ENCODE measurements around the gene LTB. TPM values are rescaled to one million over a fixed set of nuclear protein-coding genes. Genes with fewer than 3 reads are reported as not detected.
A peak's percentile ranks its signal among the peaks of the same experiment; 100 is the strongest.

The LTB gene
- total and polyA plus RNA-seq, 2 of the 13 experiments (the other 11 are each of a cell fraction or from before 2014, with no cell fraction given) = 0.09 to 0.22 TPM

DNA sequence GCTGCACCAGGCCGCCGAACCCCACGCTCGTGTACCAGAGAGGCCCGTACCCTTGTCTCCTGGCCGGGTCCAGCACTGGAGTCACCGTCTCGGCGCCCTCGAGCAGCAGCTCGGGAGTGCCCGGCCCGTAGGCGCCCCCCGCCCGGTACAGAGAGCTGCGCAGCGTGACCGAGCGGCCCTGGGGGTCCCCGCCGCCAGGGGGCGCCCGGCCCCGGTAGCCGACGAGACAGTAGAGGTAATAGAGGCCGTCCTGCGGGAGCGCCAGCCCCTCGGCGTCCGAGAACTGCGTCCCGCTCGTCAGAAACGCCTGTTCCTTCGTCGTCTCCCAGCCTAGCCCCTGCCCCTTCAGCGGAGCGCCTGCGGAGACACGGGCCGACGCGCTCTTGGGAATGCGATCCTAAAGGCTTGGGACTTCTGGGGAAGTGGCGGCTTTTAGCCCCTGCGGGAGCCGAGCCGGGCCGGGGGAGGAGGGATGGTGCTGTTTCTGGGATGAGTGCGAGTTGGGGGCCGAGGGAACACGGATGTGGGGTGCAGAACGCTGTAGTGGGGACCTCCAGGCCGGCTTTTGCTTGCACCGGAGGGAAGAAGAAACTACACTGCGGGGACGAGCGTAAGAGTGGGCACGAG is 1.3 kb downstream of the LTB start (continued):
- TF ChIP-seq U2AF1 (optimal IDR thresholded peaks at IDR 0.05; ENCODE audit: low read depth, low read length) = peak; percentile 60
- TF ChIP-seq, protein P1, sequence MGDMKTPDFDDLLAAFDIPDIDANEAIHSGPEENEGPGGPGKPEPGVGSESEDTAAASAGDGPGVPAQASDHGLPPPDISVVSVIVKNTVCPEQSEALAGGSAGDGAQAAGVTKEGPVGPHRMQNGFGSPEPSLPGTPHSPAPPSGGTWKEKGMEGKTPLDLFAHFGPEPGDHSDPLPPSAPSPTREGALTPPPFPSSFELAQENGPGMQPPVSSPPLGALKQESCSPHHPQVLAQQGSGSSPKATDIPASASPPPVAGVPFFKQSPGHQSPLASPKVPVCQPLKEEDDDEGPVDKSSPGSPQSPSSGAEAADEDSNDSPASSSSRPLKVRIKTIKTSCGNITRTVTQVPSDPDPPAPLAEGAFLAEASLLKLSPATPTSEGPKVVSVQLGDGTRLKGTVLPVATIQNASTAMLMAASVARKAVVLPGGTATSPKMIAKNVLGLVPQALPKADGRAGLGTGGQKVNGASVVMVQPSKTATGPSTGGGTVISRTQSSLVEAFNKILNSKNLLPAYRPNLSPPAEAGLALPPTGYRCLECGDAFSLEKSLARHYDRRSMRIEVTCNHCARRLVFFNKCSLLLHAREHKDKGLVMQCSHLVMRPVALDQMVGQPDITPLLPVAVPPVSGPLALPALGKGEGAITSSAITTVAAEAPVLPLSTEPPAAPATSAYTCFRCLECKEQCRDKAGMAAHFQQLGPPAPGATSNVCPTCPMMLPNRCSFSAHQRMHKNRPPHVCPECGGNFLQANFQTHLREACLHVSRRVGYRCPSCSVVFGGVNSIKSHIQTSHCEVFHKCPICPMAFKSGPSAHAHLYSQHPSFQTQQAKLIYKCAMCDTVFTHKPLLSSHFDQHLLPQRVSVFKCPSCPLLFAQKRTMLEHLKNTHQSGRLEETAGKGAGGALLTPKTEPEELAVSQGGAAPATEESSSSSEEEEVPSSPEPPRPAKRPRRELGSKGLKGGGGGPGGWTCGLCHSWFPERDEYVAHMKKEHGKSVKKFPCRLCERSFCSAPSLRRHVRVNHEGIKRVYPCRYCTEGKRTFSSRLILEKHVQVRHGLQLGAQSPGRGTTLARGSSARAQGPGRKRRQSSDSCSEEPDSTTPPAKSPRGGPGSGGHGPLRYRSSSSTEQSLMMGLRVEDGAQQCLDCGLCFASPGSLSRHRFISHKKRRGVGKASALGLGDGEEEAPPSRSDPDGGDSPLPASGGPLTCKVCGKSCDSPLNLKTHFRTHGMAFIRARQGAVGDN (CRISPR knock-in tag; IDR thresholded peaks at IDR 0.05) = peak; percentile 92
- TF ChIP-seq ZNF841 (CRISPR knock-in tag; IDR thresholded peaks at IDR 0.05; ENCODE audit: borderline replicate concordance) = 0 out of 2 replicates have a peak, but pooled peaks have one; percentile 50
- peak; percentile 78 for TF ChIP-seq ZNF768 (CRISPR knock-in tag; IDR thresholded peaks at IDR 0.05)
- peak; percentile 42; the same call in 1 of the 2 replicates for TF ChIP-seq POLR2AphosphoS5 (IDR thresholded peaks at IDR 0.05; ENCODE audit: low read depth, low read length)
- peak; percentile 91; the same call in 1 of the 2 replicates for TF ChIP-seq KLF13 (CRISPR knock-in tag; IDR thresholded peaks at IDR 0.05)
- TF ChIP-seq ZFP36 (IDR thresholded peaks at IDR 0.05; ENCODE audit: borderline replicate concordance, low read depth, low read length, partially characterized antibody) = no peak
- no peak for TF ChIP-seq GTF2F1 (IDR thresholded peaks at IDR 0.05; ENCODE audit: low read length)
- no peak for TF ChIP-seq HHEX (CRISPR knock-in tag; IDR thresholded peaks at IDR 0.05)
- TF ChIP-seq, protein P2, sequence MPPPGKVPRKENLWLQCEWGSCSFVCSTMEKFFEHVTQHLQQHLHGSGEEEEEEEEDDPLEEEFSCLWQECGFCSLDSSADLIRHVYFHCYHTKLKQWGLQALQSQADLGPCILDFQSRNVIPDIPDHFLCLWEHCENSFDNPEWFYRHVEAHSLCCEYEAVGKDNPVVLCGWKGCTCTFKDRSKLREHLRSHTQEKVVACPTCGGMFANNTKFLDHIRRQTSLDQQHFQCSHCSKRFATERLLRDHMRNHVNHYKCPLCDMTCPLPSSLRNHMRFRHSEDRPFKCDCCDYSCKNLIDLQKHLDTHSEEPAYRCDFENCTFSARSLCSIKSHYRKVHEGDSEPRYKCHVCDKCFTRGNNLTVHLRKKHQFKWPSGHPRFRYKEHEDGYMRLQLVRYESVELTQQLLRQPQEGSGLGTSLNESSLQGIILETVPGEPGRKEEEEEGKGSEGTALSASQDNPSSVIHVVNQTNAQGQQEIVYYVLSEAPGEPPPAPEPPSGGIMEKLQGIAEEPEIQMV (CRISPR knock-in tag; IDR thresholded peaks at IDR 0.05; ENCODE audit: low read depth) = peak; percentile 82
- peak; percentile 84; the same call in 1 of the 2 replicates for TF ChIP-seq ZNF274 (CRISPR knock-in tag; IDR thresholded peaks at IDR 0.05)
- TF ChIP-seq, protein P3, sequence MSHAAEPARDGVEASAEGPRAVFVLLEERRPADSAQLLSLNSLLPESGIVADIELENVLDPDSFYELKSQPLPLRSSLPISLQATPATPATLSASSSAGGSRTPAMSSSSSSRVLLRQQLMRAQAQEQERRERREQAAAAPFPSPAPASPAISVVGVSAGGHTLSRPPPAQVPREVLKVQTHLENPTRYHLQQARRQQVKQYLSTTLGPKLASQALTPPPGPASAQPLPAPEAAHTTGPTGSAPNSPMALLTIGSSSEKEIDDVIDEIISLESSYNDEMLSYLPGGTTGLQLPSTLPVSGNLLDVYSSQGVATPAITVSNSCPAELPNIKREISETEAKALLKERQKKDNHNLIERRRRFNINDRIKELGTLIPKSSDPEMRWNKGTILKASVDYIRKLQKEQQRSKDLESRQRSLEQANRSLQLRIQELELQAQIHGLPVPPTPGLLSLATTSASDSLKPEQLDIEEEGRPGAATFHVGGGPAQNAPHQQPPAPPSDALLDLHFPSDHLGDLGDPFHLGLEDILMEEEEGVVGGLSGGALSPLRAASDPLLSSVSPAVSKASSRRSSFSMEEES (CRISPR knock-in tag; IDR thresholded peaks at IDR 0.05) = peak; percentile 71
- TF ChIP-seq, protein P4, sequence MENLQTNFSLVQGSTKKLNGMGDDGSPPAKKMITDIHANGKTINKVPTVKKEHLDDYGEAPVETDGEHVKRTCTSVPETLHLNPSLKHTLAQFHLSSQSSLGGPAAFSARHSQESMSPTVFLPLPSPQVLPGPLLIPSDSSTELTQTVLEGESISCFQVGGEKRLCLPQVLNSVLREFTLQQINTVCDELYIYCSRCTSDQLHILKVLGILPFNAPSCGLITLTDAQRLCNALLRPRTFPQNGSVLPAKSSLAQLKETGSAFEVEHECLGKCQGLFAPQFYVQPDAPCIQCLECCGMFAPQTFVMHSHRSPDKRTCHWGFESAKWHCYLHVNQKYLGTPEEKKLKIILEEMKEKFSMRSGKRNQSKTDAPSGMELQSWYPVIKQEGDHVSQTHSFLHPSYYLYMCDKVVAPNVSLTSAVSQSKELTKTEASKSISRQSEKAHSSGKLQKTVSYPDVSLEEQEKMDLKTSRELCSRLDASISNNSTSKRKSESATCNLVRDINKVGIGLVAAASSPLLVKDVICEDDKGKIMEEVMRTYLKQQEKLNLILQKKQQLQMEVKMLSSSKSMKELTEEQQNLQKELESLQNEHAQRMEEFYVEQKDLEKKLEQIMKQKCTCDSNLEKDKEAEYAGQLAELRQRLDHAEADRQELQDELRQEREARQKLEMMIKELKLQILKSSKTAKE (CRISPR knock-in tag; IDR thresholded peaks at IDR 0.05; ENCODE audit: borderline replicate concordance) = 0 out of 2 replicates have a peak, but pooled peaks have one; percentile 14
- TF ChIP-seq BCL6 (CRISPR knock-in tag; IDR thresholded peaks at IDR 0.05) = 0 out of 2 replicates have a peak, but pooled peaks have one; percentile 45
- TF ChIP-seq SPEN (CRISPR knock-in tag; IDR thresholded peaks at IDR 0.05; ENCODE audit: low read depth) = peak; percentile 75
- peak; percentile 38; the same call in 1 of the 2 replicates for TF ChIP-seq ZNF451 (CRISPR knock-in tag; IDR thresholded peaks at IDR 0.05)
- TF ChIP-seq, protein P5, sequence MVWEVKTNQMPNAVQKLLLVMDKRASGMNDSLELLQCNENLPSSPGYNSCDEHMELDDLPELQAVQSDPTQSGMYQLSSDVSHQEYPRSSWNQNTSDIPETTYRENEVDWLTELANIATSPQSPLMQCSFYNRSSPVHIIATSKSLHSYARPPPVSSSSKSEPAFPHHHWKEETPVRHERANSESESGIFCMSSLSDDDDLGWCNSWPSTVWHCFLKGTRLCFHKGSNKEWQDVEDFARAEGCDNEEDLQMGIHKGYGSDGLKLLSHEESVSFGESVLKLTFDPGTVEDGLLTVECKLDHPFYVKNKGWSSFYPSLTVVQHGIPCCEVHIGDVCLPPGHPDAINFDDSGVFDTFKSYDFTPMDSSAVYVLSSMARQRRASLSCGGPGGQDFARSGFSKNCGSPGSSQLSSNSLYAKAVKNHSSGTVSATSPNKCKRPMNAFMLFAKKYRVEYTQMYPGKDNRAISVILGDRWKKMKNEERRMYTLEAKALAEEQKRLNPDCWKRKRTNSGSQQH (CRISPR knock-in tag; IDR thresholded peaks at IDR 0.05; ENCODE audit: low read depth) = no peak
